ELR (cell line): Measurements from ENCODE around the gene KRTAP19-7.

Experiments used
- DNase-seq: peaks from one replicate; pipeline ENCODE4 v3.0.0-alpha.2; 2015; ENCODE audit warnings: low read depth

Gene KRTAP19-7, protein sequence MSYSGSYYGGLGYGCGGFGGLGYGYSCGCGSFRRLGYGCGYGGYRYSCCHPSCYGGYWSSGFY

GRCh38 chr21:30561264-30561895 lies at the start of gene KRTAP19-7:
TSS of gene KRTAP19-7 (minus strand) at chr21:30561314. CDS start at chr21:30561289, 25 bp downstream.
- no peak for DNase-seq

- DNase-seq: no peak
These were observed 44.9 kb upstream of the KRTAP19-7 start for GRCh38 chr21:30605968-30606367.

GRCh38 chr21:30600787-30601186 lies 39.7 kb upstream of the KRTAP19-7 start, which contains the start of gene KRTAP22-1:
TSS of gene KRTAP22-1 (plus strand) at chr21:30601087.
- no peak for DNase-seq

- no peak for DNase-seq
These were observed 37.7 kb upstream of the KRTAP19-7 start, which contains the start of gene KRTAP6-2 for GRCh38 chr21:30598802-30599201. TSS of gene KRTAP6-2 (minus strand) at chr21:30598902. CDS start at chr21:30598874, 28 bp downstream.

DNA sequence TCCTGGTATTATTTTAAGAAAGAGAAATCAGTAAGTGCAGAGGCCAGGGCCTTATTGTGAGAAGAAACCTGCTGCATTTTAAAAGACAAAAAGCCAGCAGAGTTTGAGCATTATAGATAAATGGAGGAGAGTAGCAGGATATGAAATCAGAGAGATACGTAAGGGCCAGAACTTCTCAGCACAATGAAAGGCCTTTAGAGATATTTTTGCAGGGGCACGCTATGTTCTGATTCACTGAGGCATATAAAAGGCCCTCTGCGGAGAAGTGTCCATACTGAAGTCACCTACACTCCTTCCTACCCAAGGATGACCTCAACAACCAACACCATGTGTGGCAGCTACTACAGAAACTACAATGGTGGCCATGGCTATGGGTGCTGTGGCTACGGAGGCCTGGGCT lies 31.0 kb upstream of the KRTAP19-7 start, which contains the start of gene KRTAP6-3:
KRTAP6-3 (plus strand) TSS at position 301 of the 400 bp plus-strand sequence; CDS start at position 307, 6 bp downstream.
- no peak for DNase-seq

DNA sequence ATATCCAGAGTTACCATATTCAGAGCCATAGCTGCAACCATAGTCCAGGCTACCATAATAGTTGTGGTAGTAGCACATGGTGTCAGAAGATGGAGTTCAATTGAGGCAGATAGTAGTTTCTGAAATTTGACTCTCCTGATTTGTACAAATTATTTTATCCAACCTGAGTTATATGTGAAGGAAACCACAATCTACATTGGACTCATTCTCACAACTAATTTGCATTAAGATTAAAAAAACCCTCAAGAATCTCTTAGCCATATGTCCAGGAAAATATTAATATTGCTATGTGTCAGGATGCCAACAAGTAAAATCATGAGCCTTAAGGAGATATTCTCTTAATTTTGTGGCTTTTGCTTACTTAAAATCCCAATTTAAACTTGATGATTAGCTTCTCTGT lies 29.2 kb upstream of the KRTAP19-7 start, which contains the start of gene KRTAP22-2:
KRTAP22-2 (minus strand) TSS at position 101 of the 400 bp plus-strand sequence.
- DNase-seq: no peak

DNA sequence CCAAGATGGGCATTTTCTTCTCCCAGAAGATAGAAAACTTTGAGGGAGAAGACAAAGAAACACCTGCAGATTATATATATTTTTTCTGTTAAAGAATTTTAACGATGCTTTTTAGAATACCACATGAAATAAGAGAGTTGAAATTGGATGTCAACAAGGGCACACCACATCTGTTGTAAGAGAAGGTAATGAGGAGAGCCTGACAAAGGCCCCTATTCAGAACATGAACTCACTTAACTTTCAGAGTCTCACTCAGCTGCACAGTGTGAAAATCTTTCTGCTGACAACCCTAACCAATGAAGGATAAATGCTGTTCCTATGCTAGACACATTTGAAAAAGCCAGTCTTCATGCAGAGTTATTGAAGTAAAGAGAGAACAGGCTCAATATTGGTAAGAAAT lies 21.8 kb upstream of the KRTAP19-7 start:
- DNase-seq: no peak

GRCh38 chr21:30580132-30580531 lies 19.0 kb upstream of the KRTAP19-7 start:
- DNase-seq: no peak

- no peak for DNase-seq
These were observed 18.2 kb upstream of the KRTAP19-7 start for GRCh38 chr21:30579346-30579745.

DNA sequence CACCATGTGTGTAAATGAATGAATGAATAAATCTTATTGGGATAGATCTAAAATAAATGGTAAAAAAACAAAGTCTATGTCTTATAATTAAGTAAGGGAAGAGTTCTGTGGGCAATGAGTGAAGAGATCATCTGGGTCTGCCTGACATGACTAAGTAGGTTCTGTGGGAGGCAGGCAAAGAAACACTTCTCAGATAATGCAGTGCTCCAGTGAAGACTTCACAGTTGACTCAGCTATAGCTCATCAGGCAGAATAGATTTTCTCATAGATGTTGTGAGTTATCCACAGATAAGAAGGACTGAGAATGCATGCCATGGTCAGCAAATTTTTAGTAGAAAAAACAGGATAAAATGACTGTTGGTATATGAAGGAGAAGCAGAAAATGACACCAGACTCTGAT lies 16.7 kb upstream of the KRTAP19-7 start:
- no peak for DNase-seq

DNA sequence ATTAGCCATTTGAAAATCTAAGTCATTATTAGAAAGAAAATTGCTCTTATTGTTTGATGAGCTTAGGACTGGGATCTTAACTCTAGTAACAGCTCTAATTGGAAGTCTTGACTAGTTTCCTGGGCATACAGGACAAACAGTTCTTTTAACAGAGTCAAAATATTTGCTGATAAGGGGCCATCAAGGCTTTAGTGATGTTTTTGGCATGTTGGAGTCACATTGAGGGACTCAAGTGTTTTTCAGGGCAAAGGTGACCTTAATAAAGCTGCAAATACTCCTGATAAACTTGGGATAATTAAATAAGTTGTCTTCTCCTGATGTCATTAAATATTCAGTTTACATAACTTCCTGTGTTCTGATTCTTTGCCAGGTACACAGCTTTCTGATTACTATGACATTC lies 6.5 kb upstream of the KRTAP19-7 start:
- no peak for DNase-seq

DNA sequence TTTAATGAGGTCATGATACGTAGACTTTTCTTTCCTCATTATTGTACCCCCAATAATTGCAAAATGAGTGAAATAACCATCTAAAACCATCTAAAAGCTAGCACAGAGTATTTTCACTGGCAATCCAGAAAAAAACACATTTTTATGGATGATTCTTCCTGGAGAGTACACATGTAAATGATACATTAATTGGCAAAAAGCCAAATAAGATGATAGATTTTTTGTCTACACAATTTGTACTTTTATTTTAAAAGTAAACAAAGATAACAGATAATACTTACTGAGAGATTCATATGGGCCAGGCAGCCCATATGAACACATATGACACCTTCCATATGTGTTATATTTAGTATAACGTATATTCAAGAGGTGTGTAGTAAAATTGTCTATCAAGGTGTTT lies 2.5 kb upstream of the KRTAP19-7 start:
- no peak for DNase-seq

DNA sequence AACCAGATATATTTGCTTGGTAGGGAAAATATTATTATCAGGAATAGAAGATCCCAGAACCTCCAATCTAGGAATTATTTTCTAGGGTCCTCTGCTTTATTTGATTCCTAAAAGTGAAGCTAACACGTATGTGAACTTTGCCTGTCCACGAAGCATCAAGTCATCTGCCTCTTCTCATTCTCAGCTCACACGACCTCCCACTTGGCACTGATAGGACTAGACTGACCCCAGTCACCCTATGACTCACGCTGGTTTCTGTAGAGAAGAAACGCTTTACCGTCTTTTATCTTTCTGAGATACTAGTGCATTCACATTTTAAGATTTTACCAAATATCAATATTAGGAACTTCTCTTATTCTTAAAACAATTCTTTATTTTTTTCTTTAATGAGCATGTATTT lies 2.0 kb upstream of the KRTAP19-7 start:
- DNase-seq: no peak

DNA sequence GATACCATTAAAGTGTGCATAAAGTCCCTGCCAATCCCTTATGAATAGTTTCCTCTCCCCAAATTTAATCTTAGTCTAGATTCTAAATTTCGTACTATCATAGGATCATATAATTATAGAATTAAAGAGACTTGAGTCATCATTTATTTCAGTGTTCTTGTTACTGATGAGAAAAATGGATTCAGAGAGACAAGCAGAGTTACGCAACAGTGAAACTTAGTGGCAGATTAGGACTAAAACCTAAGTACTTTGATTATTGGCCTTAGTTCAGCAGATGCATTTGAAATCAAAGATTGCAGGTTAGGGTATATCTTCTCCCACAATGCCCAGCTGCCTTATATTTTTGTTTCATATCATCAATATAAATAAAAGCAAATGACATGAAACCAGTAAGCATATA lies 843 bp upstream of the KRTAP19-7 start:
- no peak for DNase-seq

GRCh38 chr21:30555095-30555494 lies 6.0 kb downstream of the KRTAP19-7 start:
- DNase-seq: no peak

GRCh38 chr21:30552782-30553181 lies 8.3 kb downstream of the KRTAP19-7 start:
- no peak for DNase-seq

DNA sequence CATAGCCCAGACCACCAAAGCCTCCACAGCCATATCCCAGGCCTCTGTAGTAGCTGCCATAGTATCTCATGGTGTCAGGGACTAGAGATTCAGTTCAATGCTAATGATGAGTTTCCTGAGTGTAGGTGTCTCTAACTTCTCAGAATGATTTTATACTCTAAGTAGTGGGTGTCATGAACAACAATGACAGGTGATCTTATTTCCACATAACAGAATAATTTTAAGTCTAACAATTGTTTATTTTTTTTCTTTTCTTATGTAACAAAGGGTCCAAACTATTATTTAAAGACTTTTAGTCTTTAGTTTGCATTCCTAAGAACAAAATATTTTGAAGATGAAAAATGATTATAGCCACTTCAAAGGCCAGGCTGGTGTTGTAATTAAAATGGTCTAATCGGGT lies 19.4 kb downstream of the KRTAP19-7 start, which contains the start of gene KRTAP19-6:
KRTAP19-6 (minus strand) TSS at position 101 of the 400 bp plus-strand sequence; CDS start at position 70, 31 bp downstream.
- no peak for DNase-seq

- no peak for DNase-seq
These were observed 42.2 kb downstream of the KRTAP19-7 start for GRCh38 chr21:30518876-30519275.

- DNase-seq: no peak
These were observed 45.4 kb downstream of the KRTAP19-7 start for GRCh38 chr21:30515681-30516080.
